A673 (cell line): ENCODE data around the gene HSD3B1. TPM values are rescaled to one million over a fixed set of nuclear protein-coding genes. Genes with fewer than 3 reads are reported as not detected.
"Not testable (repeated sequence)": the region's sequence is repeated elsewhere in the genome, so short reads cannot be mapped to it uniquely, and the experiment has no call there.

Experiments used
- BruUV-seq: library from RNA; stranded (reverse); fragments of 400-500 nt; replicated peaks from 2 replicates; lab custom pipeline; 2021; lab: Mats Ljungman, UMichigan
- CTCF ChIA-PET: fragments of 300-600 bp; sonication (Branson Sonifier 250); formaldehyde crosslinking; loops from one replicate; lab custom pipeline; 2022; ENCODE audit warnings: antibody characterized with exemption; lab: Charles Lee
- POLR2A ChIA-PET: fragments of 300-600 bp; sonication (Branson Sonifier 250); formaldehyde crosslinking; loops from one replicate; lab custom pipeline; 2022; ENCODE audit warnings: antibody characterized with exemption; ENCODE audit not compliant: low non-redundant PET; lab: Charles Lee
- DNase-seq: peaks from one replicate; pipeline ENCODE4 v3.0.0-alpha.2; 2015; ENCODE audit warnings: low spot score
- H3K27ac ChIP-seq: fragments of 200-600 bp; sonication (generic); 2 replicates; pipeline ENCODE4 v1.5.1; 2016; ENCODE audit warnings: mixed run types, low read depth, mild to moderate bottlenecking, mixed read lengths, antibody characterized with exemption, low read length; ENCODE audit not compliant: poor library complexity, severe bottlenecking
- H3K27me3 ChIP-seq: fragments of 200-600 bp; sonication (generic); replicated peaks from 2 replicates; pipeline ENCODE4 v1.6.1; 2017; ENCODE audit warnings: mixed run types, low read depth, mild to moderate bottlenecking, mixed read lengths, antibody characterized with exemption, low read length; ENCODE audit not compliant: insufficient read depth, poor library complexity
- H3K36me3 ChIP-seq: fragments of 200-600 bp; sonication (generic); 2 replicates; pipeline ENCODE4 v1.6.1; 2016; ENCODE audit warnings: mixed run types, mild to moderate bottlenecking, mixed read lengths, antibody characterized with exemption, low read length; ENCODE audit not compliant: insufficient read depth, poor library complexity, severe bottlenecking
- H3K4me1 ChIP-seq: fragments of 200-600 bp; sonication (generic); 2 replicates; pipeline ENCODE4 v1.6.1; 2017; ENCODE audit warnings: mixed run types, mild to moderate bottlenecking, mixed read lengths, antibody characterized with exemption, low read length; ENCODE audit not compliant: insufficient read depth, poor library complexity, severe bottlenecking
- H3K4me3 ChIP-seq: fragments of 200-600 bp; sonication (generic); 2 replicates; pipeline ENCODE4 v1.5.1; 2016; ENCODE audit warnings: low read depth, mixed run types, mild to moderate bottlenecking, mixed read lengths, low read length; ENCODE audit not compliant: poor library complexity, severe bottlenecking
- H3K9me3 ChIP-seq: fragments of 200-600 bp; sonication (generic); 2 replicates; pipeline ENCODE4 v1.6.1; 2016; ENCODE audit warnings: mixed run types, low read depth, mild to moderate bottlenecking, mixed read lengths, antibody characterized with exemption, low read length; ENCODE audit not compliant: poor library complexity, severe bottlenecking
- EZH2 ChIP-seq: fragments of 200-600 bp; sonication (generic); IDR thresholded peaks from 2 replicates; pipeline ENCODE4 v1.6.1; 2017; ENCODE audit warnings: borderline replicate concordance, low read depth, mild to moderate bottlenecking, mixed read lengths, antibody characterized with exemption, low read length; ENCODE audit not compliant: poor library complexity, severe bottlenecking
- intact Hi-C: fragments of 100-400 bp; cut with micrococcal nuclease; formaldehyde crosslinking; loops from one replicate; pipeline ENCODE4 v1.10.0; 2022; ENCODE audit not compliant: unreplicated experiment
- total RNA-seq: library from RNA; stranded (reverse); gene quantifications from 2 replicates; pipeline ENCODE4 v1.2.3, GENCODE V29; 2021
- TF ChIP-seq, protein P1 (sequence below): fragments of 300-800, 200-600 bp; sonication (generic); conservative IDR thresholded peaks from 2 replicates; pipeline ENCODE4 v1.5.1; 2017; ENCODE audit warnings: low read depth, mild to moderate bottlenecking, antibody characterized with exemption, low read length, moderate library complexity, mixed read lengths

Gene HSD3B1
- total RNA-seq, 1 experiment from 2014 or later = not detected

DNA sequence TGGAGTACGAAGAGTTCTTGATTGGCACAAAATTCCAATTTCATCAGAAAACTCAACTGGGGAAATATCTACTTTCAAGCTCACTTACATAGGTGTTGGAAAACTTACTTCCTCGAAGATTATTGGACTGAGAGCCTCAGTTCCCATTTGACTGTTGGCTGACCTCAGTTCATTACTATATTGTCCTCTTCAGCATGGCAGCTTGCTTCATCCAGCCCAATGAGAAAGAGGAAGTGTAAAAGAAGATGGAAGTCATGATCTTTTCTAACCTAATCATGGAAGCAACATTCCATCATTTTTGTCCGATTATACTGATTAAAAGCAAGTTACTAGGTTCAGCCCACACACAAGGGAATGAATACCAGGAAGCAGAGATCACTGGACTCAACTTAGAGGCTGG lies 49.4 kb downstream of the HSD3B1 start:
- ChIA-PET CTCF (no interaction called here), POLR2A (no interaction called here)
- Histone ChIP-seq H3K36me3 (no peaks in the 10 kb centered on the region), H3K4me3 (no peak overlapping the region), H3K27me3 (no peaks in the 10 kb centered on the region), H3K4me1 (no peaks in the 10 kb centered on the region), H3K27ac (no peak overlapping the region), H3K9me3 (no peaks in the 10 kb centered on the region)
- no peak for DNase-seq
- intact Hi-C loops = no loop called here
- BruUV-seq = no TSS peak
- TF ChIP-seq, protein P1, sequence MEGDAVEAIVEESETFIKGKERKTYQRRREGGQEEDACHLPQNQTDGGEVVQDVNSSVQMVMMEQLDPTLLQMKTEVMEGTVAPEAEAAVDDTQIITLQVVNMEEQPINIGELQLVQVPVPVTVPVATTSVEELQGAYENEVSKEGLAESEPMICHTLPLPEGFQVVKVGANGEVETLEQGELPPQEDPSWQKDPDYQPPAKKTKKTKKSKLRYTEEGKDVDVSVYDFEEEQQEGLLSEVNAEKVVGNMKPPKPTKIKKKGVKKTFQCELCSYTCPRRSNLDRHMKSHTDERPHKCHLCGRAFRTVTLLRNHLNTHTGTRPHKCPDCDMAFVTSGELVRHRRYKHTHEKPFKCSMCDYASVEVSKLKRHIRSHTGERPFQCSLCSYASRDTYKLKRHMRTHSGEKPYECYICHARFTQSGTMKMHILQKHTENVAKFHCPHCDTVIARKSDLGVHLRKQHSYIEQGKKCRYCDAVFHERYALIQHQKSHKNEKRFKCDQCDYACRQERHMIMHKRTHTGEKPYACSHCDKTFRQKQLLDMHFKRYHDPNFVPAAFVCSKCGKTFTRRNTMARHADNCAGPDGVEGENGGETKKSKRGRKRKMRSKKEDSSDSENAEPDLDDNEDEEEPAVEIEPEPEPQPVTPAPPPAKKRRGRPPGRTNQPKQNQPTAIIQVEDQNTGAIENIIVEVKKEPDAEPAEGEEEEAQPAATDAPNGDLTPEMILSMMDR = no peak
- TF ChIP-seq EZH2 = no peak

DNA sequence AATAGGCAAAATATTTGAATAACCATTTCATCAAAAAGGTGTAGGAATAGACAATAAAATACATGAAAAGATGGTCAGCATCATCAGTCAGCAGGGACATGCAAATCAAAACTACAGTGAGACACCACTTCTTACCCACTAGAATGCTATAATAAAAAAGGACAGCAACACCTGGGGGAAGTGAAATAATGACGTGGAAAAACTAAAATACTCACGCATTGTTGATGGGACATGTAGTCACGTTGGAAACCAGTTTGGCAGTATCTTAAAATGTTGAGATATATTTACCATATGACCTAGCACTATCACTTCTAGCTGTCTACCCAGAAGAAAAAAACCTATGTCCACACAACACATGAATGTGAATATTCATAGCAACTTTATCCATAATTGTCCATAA lies 53.4 kb downstream of the HSD3B1 start:
- H3K36me3 ChIP-seq, H3K4me1 ChIP-seq, CTCF ChIA-PET, H3K4me3 ChIP-seq, POLR2A ChIA-PET, H3K27ac ChIP-seq, H3K27me3 ChIP-seq, H3K9me3 ChIP-seq, BruUV-seq, DNase-seq: not testable (repeated sequence)
- intact Hi-C loops = loop anchor here (10.0 kb wide), 1 partner anchor 56 kb away; the partner anchor contains the start of gene HSD3B1

DNA sequence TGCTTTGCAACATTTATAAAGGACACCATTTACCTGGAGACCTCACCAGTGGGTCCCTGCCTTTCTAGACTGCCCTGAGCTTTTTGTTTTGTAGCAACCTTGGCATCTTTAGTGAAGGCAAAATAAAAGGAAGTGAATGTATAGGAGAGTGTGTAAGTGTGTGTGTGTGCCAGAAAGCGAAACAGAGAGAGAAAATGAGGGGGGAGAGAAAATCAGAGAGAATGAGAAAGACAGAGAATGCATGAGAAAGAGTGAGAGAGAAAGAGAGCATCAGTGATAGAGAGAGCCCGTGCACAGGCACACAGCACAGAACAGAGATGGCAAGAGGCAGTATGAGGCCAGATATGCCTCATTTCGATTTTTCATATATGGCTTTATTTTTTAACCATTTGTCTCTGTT lies 57.5 kb downstream of the HSD3B1 start:
- POLR2A ChIA-PET = no interaction called here
- Histone ChIP-seq H3K36me3 (no peaks in the 10 kb centered on the region), H3K4me3 (no peak overlapping the region), H3K27ac (no peak overlapping the region), H3K4me1 (no peaks in the 10 kb centered on the region), H3K9me3 (no peaks in the 10 kb centered on the region), H3K27me3 (no peaks in the 10 kb centered on the region)
- no TSS peak for BruUV-seq
- DNase-seq = no peak
- CTCF ChIA-PET = no interaction called here
- intact Hi-C loops = loop anchor here (10.0 kb wide), 1 partner anchor 60 kb away; the partner anchor contains the start of gene HSD3B1
- TF ChIP-seq, protein P1 = no peak
- no peak for TF ChIP-seq EZH2

Other genes with a start within 250 kb of the HSD3B1 start
- not detected in 2 replicates for gene HAO2, start 138.4 kb upstream of the HSD3B1 start, total RNA-seq
- gene HSD3B2, start 92.1 kb upstream of the HSD3B1 start, total RNA-seq = not detected in 2 replicates
- gene ZNF697, start 141.1 kb downstream of the HSD3B1 start, total RNA-seq = 4.8 and 4.9 TPM in 2 replicates
- 499 and 575 TPM in 2 replicates for gene PHGDH, start 204.7 kb downstream of the HSD3B1 start, total RNA-seq